ENCODE data around the gene CDC26.
"Not testable (repeated sequence)": the region's sequence is repeated elsewhere in the genome, so short reads cannot be mapped to it uniquely, and the experiment has no call there.

CDC26 gene

GRCh38 chr9:113238202-113238858 lies 37.0 kb downstream of the CDC26 start:
- no peak for DNase-seq (ENCODE audit: low read depth)
- H3K4me3 ChIP-seq (ENCODE audit: low read length) = no peak overlapping the region
- TF ChIP-seq CTCF (conservative IDR thresholded peaks at IDR 0.05; ENCODE audit: low read length) = no peak

GRCh38 chr9:113237026-113237425 lies 38.3 kb downstream of the CDC26 start:
- TF ChIP-seq CTCF (conservative IDR thresholded peaks at IDR 0.05; ENCODE audit: low read length) = no peak
- no peak for DNase-seq (ENCODE audit: low read depth)
- no peak overlapping the region for H3K4me3 ChIP-seq (ENCODE audit: low read length)

GRCh38 chr9:113235701-113236255 lies 39.6 kb downstream of the CDC26 start:
- DNase-seq (ENCODE audit: low read depth) = peak; percentile 36
- H3K4me3 ChIP-seq (ENCODE audit: low read length) = not testable (repeated sequence)

- no peak for DNase-seq (ENCODE audit: low read depth)
- no peak overlapping the region for H3K4me3 ChIP-seq (ENCODE audit: low read length)
- TF ChIP-seq CTCF (conservative IDR thresholded peaks at IDR 0.05; ENCODE audit: low read length) = no peak
Observed at GRCh38 chr9:113231701-113232100, 43.7 kb downstream of the CDC26 start.

GRCh38 chr9:113228130-113228665 lies 47.2 kb downstream of the CDC26 start:
- no peak for DNase-seq (ENCODE audit: low read depth)
- no peak overlapping the region for H3K4me3 ChIP-seq (ENCODE audit: low read length)
- no peak for TF ChIP-seq CTCF (conservative IDR thresholded peaks at IDR 0.05; ENCODE audit: low read length)

- DNase-seq (ENCODE audit: low read depth) = no peak
- H3K4me3 ChIP-seq (ENCODE audit: low read length) = no peak overlapping the region
- TF ChIP-seq CTCF (conservative IDR thresholded peaks at IDR 0.05; ENCODE audit: low read length) = no peak
Observed at GRCh38 chr9:113227436-113227835, 47.9 kb downstream of the CDC26 start.

GRCh38 chr9:113223963-113224362 lies 51.4 kb downstream of the CDC26 start:
- DNase-seq (ENCODE audit: low read depth) = peak; percentile 36
- TF ChIP-seq CTCF (conservative IDR thresholded peaks at IDR 0.05; ENCODE audit: low read length) = no peak
- H3K4me3 ChIP-seq (ENCODE audit: low read length) = no peak overlapping the region
